ENCODE measurements around the gene PFN2.
"Not testable (repeated sequence)": the region's sequence is repeated elsewhere in the genome, so short reads cannot be mapped to it uniquely, and the experiment has no call there.

PFN2 gene, protein sequence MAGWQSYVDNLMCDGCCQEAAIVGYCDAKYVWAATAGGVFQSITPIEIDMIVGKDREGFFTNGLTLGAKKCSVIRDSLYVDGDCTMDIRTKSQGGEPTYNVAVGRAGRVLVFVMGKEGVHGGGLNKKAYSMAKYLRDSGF

GRCh38 chr3:149970716-149971402, at the start of gene PFN2:
Gene PFN2 (minus strand): TSS chr3:149970895. CDS start chr3:149970856, 39 bp downstream.
- peak; percentile 22 to 37 for DNase-seq (ENCODE audit: low read depth in 2 of 2)

DNA sequence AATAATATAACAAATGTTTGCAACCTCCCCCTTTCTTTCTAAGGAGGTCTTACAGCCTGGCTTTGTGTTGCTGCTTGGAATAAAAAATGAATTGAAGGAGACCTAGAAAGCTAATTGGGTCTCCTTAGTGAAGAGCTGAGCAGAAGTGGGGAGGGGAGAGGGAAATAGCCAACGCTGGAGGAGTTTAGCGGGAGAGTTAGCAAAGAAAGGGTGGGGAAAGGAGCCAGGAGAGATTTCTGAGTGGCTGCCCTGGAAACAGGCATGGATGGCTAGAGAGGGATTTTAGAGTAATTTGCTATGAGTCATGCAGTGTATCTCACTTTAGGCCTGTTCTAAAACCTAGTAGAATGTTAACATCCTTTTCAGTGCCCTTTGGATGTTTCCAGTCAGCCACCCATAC, 45.2 kb upstream of the PFN2 start:
- no peak for DNase-seq (ENCODE audit: low read depth in 2 of 2)

- DNase-seq (ENCODE audit: low read depth in 2 of 2) = no peak
Observed at GRCh38 chr3:150014782-150015181, 44.1 kb upstream of the PFN2 start.

GRCh38 chr3:150013801-150014200, 43.1 kb upstream of the PFN2 start:
- no peak for DNase-seq (ENCODE audit: low read depth in 2 of 2)

- DNase-seq (ENCODE audit: low read depth in 2 of 2) = no peak
Observed at GRCh38 chr3:150006794-150007193, 36.1 kb upstream of the PFN2 start.

GRCh38 chr3:150005243-150006112, 34.8 kb upstream of the PFN2 start:
- DNase-seq (ENCODE audit: low read depth in 2 of 2) = no peak

DNA sequence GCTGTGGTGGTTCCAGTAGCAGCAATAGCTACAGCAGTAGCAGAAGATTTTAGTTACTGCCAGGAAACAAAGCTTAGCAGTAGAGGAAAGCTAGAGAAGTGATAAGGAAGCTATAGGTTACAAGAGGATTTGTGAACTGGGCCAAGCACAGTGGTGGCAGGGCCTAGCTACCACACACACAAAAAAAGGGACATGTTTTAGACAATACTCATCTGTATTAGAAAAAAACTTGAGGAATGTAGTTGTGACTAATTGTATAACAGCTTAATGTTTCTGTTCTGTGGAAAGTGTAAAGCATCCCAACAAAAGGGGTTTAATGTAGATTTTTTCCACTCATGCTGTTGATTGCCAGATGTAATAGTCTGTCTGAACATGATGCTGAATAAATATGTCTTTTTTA, 29.9 kb upstream of the PFN2 start:
- no peak for DNase-seq (ENCODE audit: low read depth in 2 of 2)

- no peak for DNase-seq (ENCODE audit: low read depth in 2 of 2)
Observed at GRCh38 chr3:149999421-149999820, 28.7 kb upstream of the PFN2 start.

GRCh38 chr3:149998946-149999345, 28.3 kb upstream of the PFN2 start:
- DNase-seq (ENCODE audit: low read depth in 2 of 2) = no peak

DNA sequence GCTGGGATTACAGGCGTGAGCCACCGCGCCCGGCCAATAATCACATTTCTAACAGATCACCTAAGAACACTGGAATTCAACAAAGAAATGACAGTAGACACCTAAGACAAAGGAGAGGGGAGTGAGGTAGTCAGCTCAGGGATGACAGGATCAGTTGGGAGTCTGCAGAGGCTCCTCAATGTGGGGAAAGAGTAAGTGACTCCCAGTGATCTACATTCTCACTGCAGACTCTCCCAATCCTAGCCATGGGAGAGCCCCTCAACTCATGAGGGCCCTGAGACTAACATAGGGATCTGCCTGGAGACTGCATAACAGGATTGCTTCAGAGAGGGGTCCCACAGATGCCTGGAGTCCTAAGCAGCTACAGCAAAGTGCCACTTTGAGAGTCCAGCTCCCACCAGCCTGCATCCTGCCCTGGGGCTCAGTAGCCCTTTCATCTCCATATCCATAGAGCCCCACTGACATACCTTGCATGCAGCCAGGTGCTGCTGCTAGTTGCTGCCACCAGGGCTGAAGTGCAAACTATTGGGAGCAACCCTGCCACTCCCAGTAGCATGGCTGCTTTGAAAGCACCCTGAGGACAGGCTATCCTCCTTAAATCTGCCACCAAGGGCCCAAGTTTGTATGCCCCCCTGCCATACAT, 21.8 kb upstream of the PFN2 start:
- no peak for DNase-seq (ENCODE audit: low read depth in 2 of 2)

DNA sequence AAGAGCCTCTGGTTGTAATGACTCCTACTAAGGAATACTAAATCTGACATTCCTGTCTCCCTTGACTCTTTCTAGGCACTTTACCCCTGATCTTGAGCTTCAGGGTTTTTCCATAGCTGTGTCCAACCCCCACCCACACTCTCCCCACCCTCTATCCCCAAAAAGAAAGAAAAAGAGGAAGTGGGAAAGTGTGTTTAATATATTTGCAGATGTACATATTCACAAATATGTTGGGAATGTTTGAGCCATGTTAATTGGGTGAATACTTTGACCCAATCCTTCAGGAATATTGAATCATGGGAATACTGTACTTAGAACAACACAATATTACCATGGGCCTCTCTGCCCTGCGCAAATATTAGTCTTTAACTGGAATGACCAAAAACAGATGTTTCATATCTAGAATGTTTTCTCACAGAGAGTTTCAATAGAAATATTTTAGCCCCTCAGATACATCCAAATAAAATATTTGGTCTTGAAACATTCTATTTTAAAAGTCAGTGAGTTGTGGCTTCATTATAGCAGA, 19.8 kb upstream of the PFN2 start:
- DNase-seq (ENCODE audit: low read depth in 2 of 2) = no peak

DNA sequence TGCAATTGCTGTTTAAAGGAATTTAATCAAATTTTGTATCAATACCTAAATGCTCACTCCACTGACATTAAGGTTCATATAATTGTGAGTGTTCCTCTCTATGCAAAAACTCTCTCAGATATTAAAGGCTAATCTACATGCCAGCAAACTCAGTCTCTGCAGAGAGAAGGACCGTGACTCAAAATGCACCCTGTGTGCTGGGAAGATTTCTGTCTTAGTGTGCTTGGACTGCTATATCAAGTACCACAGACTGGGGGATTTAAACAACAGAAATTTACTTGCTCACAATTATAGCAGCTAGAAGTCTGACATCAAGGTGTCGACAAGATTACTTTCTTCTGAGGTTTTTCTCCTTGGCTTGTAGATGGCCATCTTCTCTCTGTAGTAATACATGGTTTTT, 18.6 kb upstream of the PFN2 start:
- no peak for DNase-seq (ENCODE audit: low read depth in 2 of 2)

- no peak for DNase-seq (ENCODE audit: low read depth in 2 of 2)
Observed at GRCh38 chr3:149983628-149984027, 12.9 kb upstream of the PFN2 start.

- DNase-seq (ENCODE audit: low read depth in 2 of 2) = not testable (repeated sequence)
Observed at GRCh38 chr3:149983053-149983452, 12.4 kb upstream of the PFN2 start.

DNA sequence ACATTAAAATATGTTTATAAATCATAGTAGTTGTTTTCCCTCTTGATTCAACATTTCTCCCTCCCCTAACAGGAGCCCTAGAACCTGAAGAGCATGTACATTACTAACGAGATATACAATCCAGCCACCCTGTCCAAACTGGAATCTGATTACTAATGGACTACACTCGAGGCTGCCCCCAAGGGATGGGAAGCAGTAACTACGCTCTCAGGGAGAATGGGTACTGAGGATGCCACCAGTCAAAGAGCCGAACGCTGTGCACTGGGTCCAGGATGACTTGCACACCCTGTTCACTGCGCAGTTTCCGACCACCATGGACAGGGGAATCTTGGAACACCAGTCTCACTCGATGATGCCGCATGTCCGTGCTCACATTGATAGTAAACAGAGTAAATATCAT, 11.3 kb upstream of the PFN2 start:
- not testable (repeated sequence) for DNase-seq (ENCODE audit: low read depth in 2 of 2)

GRCh38 chr3:149977386-149977785, 6.7 kb upstream of the PFN2 start:
- no peak for DNase-seq (ENCODE audit: low read depth in 2 of 2)

GRCh38 chr3:149975919-149976318, 5.2 kb upstream of the PFN2 start:
- DNase-seq (ENCODE audit: low read depth in 2 of 2) = no peak

- DNase-seq (ENCODE audit: low read depth in 2 of 2) = peak; percentile 21 to 27
Observed at GRCh38 chr3:149971403-149972075, 844 bp upstream of the PFN2 start.

DNA sequence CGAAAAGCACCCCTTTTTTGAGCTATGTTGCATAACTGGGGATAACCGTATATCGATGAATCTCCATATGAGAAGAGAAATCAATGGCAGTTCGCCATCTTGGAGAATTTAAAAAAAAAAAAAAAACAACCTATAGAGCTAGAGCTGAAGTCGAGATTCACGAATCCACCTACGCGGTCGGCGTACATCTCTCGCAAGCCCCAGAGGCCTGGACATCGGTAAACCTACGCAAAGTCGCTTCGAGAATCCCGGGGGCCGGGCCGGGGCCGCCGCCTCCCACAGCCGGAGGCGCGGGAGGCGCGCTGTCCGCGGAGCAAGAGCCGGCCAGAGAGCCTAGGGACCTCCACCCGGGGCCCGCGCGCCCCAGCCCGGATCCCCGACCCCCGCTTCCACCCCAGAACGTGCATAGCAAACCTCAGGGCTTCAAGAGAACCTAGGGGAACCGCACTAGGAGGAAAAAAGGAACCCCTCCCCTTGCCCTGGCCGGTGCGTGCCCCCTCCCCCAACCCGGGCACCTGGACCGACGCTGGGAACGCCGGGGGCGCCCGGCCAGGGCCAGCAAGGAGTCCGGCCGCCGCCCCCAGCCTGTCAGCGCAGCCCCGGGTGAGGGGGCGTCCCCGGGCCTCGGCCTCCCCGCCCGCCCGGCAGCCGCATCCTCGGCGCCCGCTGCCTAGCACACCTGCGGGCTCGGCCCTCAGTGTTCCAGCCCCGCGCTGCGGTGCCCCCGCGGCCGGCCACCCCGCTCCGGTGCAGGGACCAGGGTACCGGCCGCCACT, 567 bp downstream of the PFN2 start:
- peak; percentile 54 to 60 for DNase-seq (ENCODE audit: low read depth in 2 of 2)

DNA sequence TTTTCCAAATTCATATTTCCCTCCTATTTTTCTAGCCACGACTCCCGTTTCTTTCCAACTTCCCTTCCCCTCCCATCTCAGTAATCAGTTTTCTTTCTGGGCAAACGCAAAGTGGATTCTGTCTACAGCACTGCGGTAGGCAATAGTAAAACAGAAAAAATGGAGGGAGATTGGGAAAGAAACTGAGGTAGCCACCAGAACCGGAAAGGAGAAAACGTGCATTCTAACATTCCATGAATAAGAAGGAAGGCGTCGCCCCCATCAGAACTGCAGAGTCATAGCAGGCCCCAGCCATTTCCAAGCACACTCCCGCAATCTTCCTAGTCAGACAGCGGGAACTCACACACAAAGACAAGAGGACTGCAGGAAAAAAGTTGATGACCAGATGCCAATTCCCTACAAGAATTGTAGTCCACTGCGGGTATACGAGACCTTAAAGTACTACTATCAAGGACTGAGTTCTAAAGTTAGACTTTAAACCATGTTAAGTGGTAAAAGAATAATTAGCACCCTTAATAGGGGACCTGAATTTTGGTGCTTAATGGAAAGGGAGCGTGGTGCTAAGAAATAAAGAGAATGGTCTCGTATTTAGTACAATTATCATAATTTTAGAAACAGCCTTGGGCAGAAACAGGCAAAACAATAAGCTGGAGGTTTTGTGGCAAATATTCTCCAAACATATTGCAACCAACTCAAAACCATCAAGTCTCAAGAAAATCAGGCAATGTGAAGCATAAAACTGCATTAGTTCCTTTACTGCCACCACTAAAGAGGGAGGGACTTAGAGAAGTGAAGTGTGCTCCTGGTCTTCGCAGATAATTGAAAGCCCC, 1.4 kb downstream of the PFN2 start:
- no peak for DNase-seq (ENCODE audit: low read depth in 2 of 2)

Measured in stimulated activated CD4-positive, alpha-beta T cell treated with anti-CD3 and anti-CD28 coated beads, Interleukin-4, amount 100 ng/mL, for 48 hours (primary cell).